ENCODE measurements around the gene CTXN2.

GRCh38 chr15:48149858-48150257, 41.6 kb upstream of the CTXN2 start:
- TF ChIP-seq CTCF (IDR thresholded peaks at IDR 0.05) (no peak), EP300 (IDR thresholded peaks at IDR 0.05) (no peak), POLR2A (IDR thresholded peaks at IDR 0.05) (no peak)
